Activated CD4-positive, CD25-positive, alpha-beta regulatory T cell treated with anti-CD3 and anti-CD28 coated beads, Interleukin-2, amount 50 U/mL, for 72 hours (primary cell): ENCODE data around the gene NHS.

Source experiments
- DNase-seq: peaks from one replicate; pipeline ENCODE4 v3.0.0; 2021

NHS gene

DNA sequence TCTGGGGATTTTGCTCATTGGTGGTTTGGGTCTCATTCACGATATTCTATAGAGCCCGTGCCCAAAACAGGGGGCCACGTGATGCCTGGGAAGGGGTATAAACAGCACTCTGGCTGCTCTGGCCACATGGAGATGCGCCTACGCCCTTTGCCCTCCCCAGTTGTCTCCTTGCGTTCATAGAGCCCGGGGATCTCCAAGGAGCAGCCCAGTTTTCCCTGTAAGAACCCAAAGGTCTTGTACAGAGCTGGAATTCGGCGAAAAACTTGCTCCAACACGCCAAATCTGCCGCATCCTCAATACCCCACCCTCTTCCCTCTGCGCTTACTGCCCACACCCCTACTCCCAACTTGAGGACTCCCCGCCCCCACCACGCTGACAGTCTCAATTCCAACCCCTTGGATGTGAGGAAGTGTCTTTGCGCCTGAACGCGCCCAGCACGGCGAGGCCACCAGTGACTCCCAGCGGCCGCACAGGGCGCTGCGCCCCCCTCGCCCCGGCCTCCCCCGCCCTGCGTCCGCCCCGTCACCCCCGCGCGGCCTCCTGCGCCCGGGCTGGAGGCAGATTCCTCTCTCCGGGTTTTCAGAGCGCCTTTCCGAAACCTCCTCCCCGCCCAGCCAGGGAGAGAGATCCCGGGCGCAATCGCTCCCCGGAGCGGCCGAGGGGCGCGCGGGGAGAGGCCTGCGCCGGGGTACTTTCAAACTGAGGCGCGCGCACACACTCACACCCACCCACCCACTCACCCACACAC is at the start of gene NHS:
Gene NHS (plus strand): TSS at position 582 of the 748 bp plus-strand sequence. CDS start 558 bp downstream, outside the sequence.
- DNase-seq: no peak

DNA sequence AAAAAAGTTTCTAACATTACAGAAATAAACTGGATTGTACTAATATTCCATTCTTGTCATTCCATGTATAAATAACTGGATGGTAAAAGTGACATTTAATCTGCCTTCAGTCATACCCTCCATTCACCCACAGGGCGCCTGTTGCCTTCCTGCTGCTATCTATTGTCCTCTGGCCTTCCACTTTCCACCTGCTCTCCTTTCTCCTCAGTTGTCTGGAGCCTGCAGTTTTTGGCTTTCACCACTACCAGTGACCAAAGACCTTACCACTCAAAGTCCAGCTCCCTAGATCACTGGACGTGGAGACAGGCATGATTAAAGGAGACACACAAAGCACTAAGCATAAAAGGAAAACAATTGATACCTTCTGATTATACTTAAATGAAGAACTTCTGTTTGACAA is 46.2 kb upstream of the NHS start:
- no peak for DNase-seq

- DNase-seq: no peak
Measured at GRCh38 chrX:17336377-17336776, 38.6 kb upstream of the NHS start.

DNA sequence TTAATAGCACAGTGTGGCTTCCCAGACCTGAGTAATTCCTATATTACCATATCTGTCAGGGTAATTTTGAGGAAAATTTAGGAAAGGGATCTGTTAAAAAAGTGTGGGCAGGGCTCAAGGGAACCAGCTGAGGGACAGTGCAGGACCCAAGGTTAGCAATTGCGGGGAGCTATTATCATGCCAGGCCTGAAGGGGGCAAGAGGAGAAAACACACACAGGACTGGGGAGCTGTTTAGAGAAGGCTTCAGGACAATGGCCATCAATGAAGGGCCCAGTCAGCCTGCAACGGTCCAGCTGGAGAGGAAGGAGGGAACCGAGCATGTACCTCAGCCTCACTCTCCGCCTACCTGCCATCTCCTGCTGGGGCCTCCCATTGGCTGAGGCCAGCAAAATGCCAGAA is 19.0 kb upstream of the NHS start:
- no peak for DNase-seq

- no peak for DNase-seq
Measured at GRCh38 chrX:17359500-17359899, 15.5 kb upstream of the NHS start.

DNA sequence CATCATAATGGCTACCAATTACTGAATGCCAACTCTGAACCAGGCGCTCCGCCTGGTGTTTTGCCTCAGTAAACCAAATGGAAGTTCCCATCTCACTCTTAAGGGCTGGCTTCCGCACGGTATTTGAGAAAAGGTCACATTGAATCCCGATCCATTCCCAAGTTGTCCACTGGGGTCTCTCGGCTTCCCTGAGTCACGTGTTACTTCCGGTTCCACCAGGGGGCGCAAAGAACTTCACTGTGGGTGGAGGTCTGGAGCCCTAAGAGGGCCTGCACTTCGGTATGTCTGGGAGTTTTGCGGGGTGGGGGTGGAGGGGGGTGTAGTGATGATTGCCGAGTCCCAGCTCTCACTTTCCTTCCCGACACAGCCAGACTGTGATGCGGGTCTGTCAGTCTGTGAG is 13.4 kb upstream of the NHS start:
- no peak for DNase-seq

- DNase-seq: no peak
Measured at GRCh38 chrX:17368002-17368401, 7.0 kb upstream of the NHS start.

DNA sequence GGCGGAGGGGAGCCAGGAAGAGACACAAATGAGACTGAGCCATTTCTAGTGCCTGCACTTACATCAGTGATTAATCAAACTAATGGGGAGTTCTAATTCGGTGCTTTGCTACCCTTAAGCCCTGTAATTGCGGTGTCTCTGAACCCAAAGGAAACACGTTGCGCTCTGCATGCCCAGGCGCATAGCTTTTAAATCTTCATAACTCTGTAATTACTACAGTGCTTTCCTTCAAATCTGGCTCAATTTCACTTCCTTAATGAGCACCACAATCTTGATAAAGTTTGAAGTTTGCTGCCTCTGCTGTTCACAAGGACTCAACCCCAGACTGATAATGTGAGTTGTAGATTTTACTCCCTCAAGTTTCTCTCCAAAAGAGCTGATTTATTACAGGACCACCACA is 5.7 kb upstream of the NHS start:
- DNase-seq: no peak

DNA sequence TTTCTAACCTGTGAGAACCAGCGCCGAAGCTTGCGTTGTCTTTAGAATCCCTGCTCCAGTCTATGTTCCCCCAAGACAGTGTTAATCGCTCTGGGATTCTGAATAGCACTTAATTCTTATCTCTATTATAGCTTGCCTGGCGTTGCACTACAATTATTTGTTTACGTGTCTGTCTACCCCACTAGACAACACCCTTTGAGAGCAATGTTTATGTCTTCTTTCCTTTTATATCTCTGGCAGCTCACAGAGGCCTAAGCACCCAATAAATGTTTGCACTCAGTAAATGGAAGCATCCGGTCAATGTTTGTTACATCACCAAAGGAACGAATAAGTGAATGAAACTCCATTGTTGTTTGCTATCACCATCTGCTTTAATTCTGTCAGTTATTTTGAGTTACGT is 4.8 kb upstream of the NHS start:
- DNase-seq: no peak

- no peak for DNase-seq
Measured at GRCh38 chrX:17372052-17372451, 2.9 kb upstream of the NHS start.

DNA sequence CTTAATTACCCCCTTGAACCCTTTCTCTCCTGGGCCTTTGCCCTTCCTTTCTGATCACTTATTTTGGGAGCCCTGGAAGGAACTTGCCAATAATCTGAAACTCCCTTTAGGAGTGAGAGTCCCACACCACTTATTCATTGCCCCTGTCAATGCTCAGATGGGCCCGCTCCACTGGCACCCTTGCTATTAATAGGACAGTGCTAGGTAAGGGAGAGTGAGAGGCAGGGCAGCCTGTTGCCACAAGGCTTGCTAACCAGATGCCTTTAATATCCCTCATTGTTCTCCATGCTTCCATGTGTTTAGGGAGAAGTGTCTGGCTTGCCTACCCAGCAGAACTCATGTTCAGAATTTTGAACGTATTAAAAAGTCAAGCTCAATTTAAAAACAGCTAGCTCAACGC is 1.7 kb upstream of the NHS start:
- DNase-seq: no peak

DNA sequence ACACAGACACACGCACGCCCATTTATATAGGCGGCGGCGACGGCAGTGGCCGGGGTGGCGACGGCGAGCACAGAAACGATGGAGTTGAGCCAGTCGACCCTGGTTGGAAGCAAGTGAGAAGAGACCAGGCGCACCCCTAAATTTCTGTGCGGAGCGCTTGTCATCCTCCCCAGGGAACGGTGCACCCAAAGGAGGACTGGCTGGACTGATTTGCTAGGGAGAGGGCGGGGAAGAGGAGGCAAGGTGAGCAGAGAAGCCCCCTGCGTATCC is 302 bp downstream of the NHS start:
- DNase-seq: no peak

DNA sequence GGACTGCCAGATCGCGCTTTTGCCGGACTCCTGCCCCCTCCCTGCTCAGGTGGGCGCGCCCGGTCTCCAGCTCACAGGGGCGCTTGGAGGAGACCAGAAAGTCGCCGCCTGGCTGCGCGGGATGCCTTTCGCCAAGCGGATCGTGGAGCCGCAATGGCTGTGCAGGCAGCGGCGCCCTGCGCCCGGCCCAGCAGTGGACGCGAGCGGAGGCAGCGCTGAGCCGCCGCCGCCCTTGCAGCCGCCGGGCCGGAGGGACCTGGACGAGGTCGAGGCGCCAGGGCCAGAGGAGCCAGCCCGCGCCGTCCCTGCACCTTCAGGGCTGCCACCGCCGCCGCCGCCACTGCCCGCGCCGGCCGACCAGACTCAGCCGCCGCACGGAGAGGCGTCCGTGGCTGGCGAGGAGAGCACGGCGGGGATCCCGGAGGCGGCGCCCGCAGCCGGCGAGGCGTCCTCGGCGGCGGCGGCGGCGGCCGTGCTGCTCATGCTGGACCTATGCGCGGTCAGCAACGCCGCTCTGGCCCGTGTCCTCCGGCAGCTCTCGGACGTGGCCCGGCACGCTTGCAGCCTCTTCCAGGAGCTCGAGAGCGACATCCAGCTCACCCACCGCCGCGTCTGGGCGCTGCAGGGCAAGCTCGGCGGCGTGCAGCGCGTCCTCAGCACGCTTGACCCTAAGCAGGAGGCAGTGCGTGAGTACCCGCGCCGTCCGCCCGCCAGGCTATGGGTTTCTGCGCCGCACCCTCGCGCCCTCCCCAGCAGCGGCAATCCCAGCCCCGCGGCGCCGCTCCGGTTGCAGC is 834 bp downstream of the NHS start:
- no peak for DNase-seq

DNA sequence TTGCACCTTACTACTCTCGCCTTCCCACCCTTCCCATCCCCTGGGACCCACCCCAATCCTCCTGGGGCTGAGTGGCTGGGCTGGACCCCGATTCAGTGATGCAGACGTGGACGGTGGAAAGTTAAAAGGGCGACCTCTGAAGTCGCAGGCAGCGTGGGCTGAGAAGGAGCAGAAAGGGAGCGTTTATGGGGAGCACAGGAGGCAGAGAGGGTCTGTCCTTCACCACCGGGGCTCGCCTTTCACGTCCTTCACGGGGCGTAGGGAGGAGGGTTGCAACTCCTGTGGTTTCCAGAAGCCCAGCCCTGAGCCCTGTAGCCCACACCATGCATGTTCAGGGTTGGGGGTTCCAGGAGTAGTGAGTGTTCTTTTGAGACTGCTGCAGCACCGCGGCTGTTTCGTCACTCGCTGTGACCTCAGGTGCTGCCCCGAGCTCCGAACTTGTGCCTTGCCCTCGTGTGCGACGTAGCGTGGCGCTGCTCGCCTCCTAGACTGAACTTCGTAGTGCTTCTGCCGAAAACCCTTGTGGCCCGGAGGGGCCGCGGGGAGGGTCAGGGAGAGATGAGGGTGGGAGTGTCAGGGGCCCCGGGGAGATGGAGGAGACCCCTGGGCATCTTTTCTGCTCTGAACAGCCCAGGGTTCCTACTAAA is 1.6 kb downstream of the NHS start:
- DNase-seq: no peak

GRCh38 chrX:17377091-17377717 is 2.2 kb downstream of the NHS start:
- DNase-seq: no peak

GRCh38 chrX:17377795-17378194 is 2.8 kb downstream of the NHS start:
- no peak for DNase-seq

- DNase-seq: no peak
Measured at GRCh38 chrX:17380221-17380620, 5.2 kb downstream of the NHS start.

GRCh38 chrX:17390419-17390850 is 15.4 kb downstream of the NHS start:
- no peak for DNase-seq

DNA sequence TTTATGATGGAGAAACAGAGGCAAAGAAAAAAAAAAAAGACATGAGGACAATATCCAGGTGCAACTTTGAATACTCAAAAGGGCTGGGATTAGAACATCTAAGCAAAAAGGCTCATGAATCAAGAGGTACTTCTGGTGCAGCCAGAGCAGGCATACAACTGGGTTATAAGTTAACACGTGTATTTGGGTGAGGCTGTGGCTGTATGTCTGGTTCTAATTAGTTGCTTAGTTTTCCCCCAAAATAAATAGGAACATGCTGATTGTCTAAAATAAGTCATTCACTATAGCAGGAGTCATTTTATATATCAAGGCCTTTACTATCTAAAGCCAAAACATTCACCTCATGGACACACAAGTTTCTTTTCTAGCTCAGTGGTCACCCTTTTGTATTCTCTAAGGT is 20.2 kb downstream of the NHS start:
- no peak for DNase-seq

- DNase-seq: no peak
Measured at GRCh38 chrX:17397074-17397473, 22.1 kb downstream of the NHS start.

- DNase-seq: no peak
Measured at GRCh38 chrX:17403189-17403691, 28.2 kb downstream of the NHS start.

DNA sequence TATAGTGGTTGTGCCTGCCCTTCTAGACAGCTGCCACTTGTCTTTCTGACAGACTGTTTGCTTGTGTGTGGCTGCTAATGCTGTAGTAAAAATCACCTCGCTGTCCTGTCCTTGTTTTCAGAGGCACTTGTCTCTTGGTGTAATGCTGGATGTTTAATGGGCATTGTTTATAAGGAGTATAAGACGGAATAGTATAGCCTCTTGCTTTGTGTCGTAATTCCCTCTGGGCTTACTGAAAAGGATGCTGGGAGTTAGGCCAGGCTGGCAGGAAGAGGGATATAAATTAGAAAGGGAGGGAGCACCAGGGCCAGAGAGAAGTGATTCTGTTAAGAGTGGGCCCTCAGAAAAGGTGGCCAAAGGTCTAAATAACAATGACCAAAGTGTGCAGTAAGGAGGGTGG is 29.0 kb downstream of the NHS start:
- no peak for DNase-seq

DNA sequence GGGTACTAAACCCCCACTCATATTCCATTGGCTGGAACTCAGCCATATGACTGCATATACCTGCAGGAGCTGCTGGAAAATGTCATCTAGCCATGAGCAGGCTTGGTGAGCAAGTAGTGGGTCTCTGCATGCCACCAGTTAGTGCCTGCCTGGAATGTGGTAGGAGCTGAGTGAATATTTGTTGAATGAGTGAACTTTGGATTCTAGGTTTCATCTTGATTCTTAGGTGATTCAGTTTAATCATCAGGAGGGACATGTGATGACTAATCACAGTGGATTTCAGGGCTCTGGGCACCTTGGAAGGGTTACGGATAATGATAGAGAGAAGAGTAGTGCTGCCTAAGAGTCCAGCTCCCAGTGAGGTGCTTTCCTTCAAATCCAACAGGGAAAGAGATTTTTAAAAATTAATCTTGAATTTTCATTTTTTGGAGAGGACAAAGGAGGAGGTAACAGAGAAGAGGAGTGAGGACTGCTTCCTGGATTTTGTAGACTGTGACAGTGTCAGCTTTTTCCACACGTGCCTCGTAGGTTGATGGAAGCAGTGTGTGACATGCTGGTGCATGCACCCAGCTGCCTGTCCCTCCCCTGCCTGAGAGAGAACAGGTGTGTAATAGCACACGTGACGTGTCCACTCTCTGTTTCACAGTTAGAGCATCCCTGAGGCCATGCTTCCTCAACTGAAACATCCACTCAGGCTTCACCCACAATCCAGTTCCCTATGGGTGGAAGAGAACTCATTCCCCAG is 30.4 kb downstream of the NHS start:
- DNase-seq: no peak
